Vagina (tissue), 2 donors: ENCODE results near the gene RNASEH1.

Experiments
- CTCF ChIP-seq, 3 experiments: fragments of 450-650 bp in 2 of 3; fragments of 200-600 bp in 1 of 3; sonication (generic) in 1 of 3; IDR thresholded peaks; one replicate each; pipeline ENCODE4 v1.5.1; 2017 to 2019; ENCODE audit warnings: antibody characterized with exemption in 3 of 3, mild to moderate bottlenecking in 2 of 3, moderate library complexity in 2 of 3
- POLR2A ChIP-seq, 2 donors: fragments of 450-650 bp; IDR thresholded peaks; one replicate each; pipeline ENCODE4 v1.6.1; 2017; ENCODE audit warnings: antibody characterized with exemption in 2 of 2, mild to moderate bottlenecking in 2 of 2, moderate library complexity in 2 of 2

- TF ChIP-seq POLR2A (IDR thresholded peaks at IDR 0.05), result no peak
- TF ChIP-seq CTCF (IDR thresholded peaks at IDR 0.05), result no peak
Observed at GRCh38 chr2:3553946-3554345, 4.2 kb downstream of the RNASEH1 start.
